NCI-H446 treated with DMSO at 0.1 percent for 48 hours (cell line): Measurements from ENCODE around the gene MPP4.
"Not testable (repeated sequence)": the region's sequence is repeated elsewhere in the genome, so short reads cannot be mapped to it uniquely, and the experiment has no call there.

Source experiments
- DNase-seq: peaks from one replicate; lab custom pipeline; 2025; lab: John Stamatoyannopoulos, UW

Gene MPP4

GRCh38 chr2:201673546-201673945 lies 24.9 kb downstream of the MPP4 start:
- no peak for DNase-seq

- DNase-seq, result not testable (repeated sequence)
Measured at GRCh38 chr2:201671205-201671604, 27.2 kb downstream of the MPP4 start.

GRCh38 chr2:201669865-201670264 lies 28.6 kb downstream of the MPP4 start:
- DNase-seq, result no peak

- DNase-seq, result no peak
Measured at GRCh38 chr2:201668402-201668910, 30.0 kb downstream of the MPP4 start.

GRCh38 chr2:201664334-201664733 lies 34.1 kb downstream of the MPP4 start:
- DNase-seq, result no peak

- no peak for DNase-seq
Measured at GRCh38 chr2:201661366-201661765, 37.1 kb downstream of the MPP4 start.

- DNase-seq, result no peak
Measured at GRCh38 chr2:201660293-201660895, 38.0 kb downstream of the MPP4 start.

GRCh38 chr2:201656740-201657139 lies 41.7 kb downstream of the MPP4 start:
- DNase-seq, result no peak

- no peak for DNase-seq
Measured at GRCh38 chr2:201656102-201656501, 42.3 kb downstream of the MPP4 start.

- DNase-seq, result no peak
Measured at GRCh38 chr2:201654616-201655384, 43.6 kb downstream of the MPP4 start.

- no peak for DNase-seq
Measured at GRCh38 chr2:201653221-201653620, 45.2 kb downstream of the MPP4 start.

GRCh38 chr2:201649442-201649841 lies 49.0 kb downstream of the MPP4 start:
- no peak for DNase-seq

GRCh38 chr2:201647431-201647830 lies 51.0 kb downstream of the MPP4 start:
- no peak for DNase-seq

- DNase-seq, result no peak
Measured at GRCh38 chr2:201644001-201644400, 54.4 kb downstream of the MPP4 start.

- DNase-seq, result peak; percentile 2
Measured at GRCh38 chr2:201643216-201643890, 55.1 kb downstream of the MPP4 start, which contains the start of gene TMEM237. TMEM237 (minus strand) TSS chr2:201643503; CDS start chr2:201643400, 103 bp downstream.

- DNase-seq, result peak; percentile 53
Measured at GRCh38 chr2:201642579-201643215, 55.7 kb downstream of the MPP4 start.

- no peak for DNase-seq
Measured at GRCh38 chr2:201642086-201642578, 56.3 kb downstream of the MPP4 start.

GRCh38 chr2:201639205-201639604 lies 59.2 kb downstream of the MPP4 start:
- no peak for DNase-seq

GRCh38 chr2:201638326-201638725 lies 60.1 kb downstream of the MPP4 start:
- no peak for DNase-seq

GRCh38 chr2:201633661-201634249 lies 64.7 kb downstream of the MPP4 start:
- DNase-seq, result no peak

- no peak for DNase-seq
Measured at GRCh38 chr2:201631041-201631440, 67.4 kb downstream of the MPP4 start.

GRCh38 chr2:201630577-201630976 lies 67.9 kb downstream of the MPP4 start:
- no peak for DNase-seq
